Esophagus muscularis mucosa (tissue), 4 donors: ENCODE measurements around the gene CLIC4. TPM values are rescaled to one million over a fixed set of nuclear protein-coding genes. Genes with fewer than 3 reads are reported as not detected.
A peak's percentile ranks its signal among the peaks of the same experiment; 100 is the strongest.

Source experiments
- DNase-seq: peaks from one replicate; pipeline ENCODE4 v3.0.0-alpha.2; 2017; ENCODE audit errors: extremely low spot score
- H3K27ac ChIP-seq, 4 donors: fragments of 200-600 bp; sonication (generic); replicated peaks in 1 of 4; 1 replicate in 3 of 4; 2 replicates in 1 of 4; pipeline ENCODE4 v1.5.1; 2016 to 2019; ENCODE audit warnings: mild to moderate bottlenecking in 1 of 4
- H3K27me3 ChIP-seq, 4 donors: fragments of 200-600 bp; sonication (generic); one replicate each; pipeline versions ENCODE4 v1.5.1 to v1.6.0; 2016 to 2019
- H3K36me3 ChIP-seq, 4 donors: fragments of 200-600 bp; sonication (generic); one replicate each; pipeline ENCODE4 v1.5.1; 2016 to 2019
- H3K4me1 ChIP-seq, 4 donors: fragments of 200-600 bp; sonication (generic); one replicate each; pipeline ENCODE4 v1.5.1; 2016 to 2019
- H3K4me3 ChIP-seq, 4 donors: fragments of 200-600 bp; sonication (generic); 1 replicate in 2 of 4; 2 replicates in 2 of 4; pipeline ENCODE4 v1.5.1; 2016 to 2019; ENCODE audit warnings: mild to moderate bottlenecking in 4 of 4, moderate library complexity in 1 of 4
- H3K9me3 ChIP-seq, 4 donors: fragments of 200-600 bp; sonication (generic); 1 replicate in 3 of 4; 2 replicates in 1 of 4; pipeline ENCODE4 v1.5.1; 2016 to 2019
- CTCF ChIP-seq, 3 experiments: fragments of 200-600 bp in 2 of 3; fragments of 450-650 bp in 1 of 3; sonication (generic) in 2 of 3; IDR thresholded peaks; one replicate each; pipeline ENCODE4 v1.5.1; 2017 to 2019; ENCODE audit warnings: antibody characterized with exemption in 3 of 3, mild to moderate bottlenecking in 2 of 3, moderate library complexity in 1 of 3
- EP300 ChIP-seq: sonication (generic); formaldehyde crosslinking; IDR thresholded peaks from one replicate; pipeline ENCODE4 v1.6.1; 2017; ENCODE audit warnings: antibody characterized with exemption
- POLR2A ChIP-seq: fragments of 450-650 bp; IDR thresholded peaks from one replicate; pipeline ENCODE4 v1.6.1; 2017; ENCODE audit warnings: antibody characterized with exemption, moderate library complexity, mild to moderate bottlenecking, low read depth
- POLR2AphosphoS5 ChIP-seq, 2 donors: sonication (generic); formaldehyde crosslinking; IDR thresholded peaks; one replicate each; pipeline ENCODE4 v1.6.1; 2017; ENCODE audit warnings: antibody characterized with exemption in 2 of 2
- WGBS: methylation state at CpG from one replicate; pipeline ENCODE4 v1.1.5; 2018; 5-methylcytosine and 5-hydroxymethylcytosine counted together
- intact Hi-C: fragments of 100-400 bp; cut with DNase I; formaldehyde crosslinking; loops from one replicate; pipeline ENCODE4 v1.15.1; 2023
- total RNA-seq, 4 donors: library from RNA; depleted of rRNA; stranded (reverse); fragments of >200 nt; gene quantifications; one replicate each; pipeline versions ENCODE4 v1.1.0 to v1.2.1, GENCODE V29; 2016

Gene CLIC4
- total RNA-seq, 4 donors from 2014 or later, result 375 to 606 (median 595) TPM

GRCh38 chr1:24868016-24868875, 123.0 kb downstream of the CLIC4 start:
- peak; percentile 74 for DNase-seq
- Histone ChIP-seq H3K36me3 (no peaks in the 10 kb centered on the region), H3K27me3 (peaks cover 0 to 69% (median 2%) of the 10 kb centered on the region in 4 donors), H3K4me3 (no peak overlapping the region), H3K9me3 (no peaks in the 10 kb centered on the region), H3K27ac (no peak overlapping the region), H3K4me1 (no peaks in the 10 kb centered on the region)
- TF ChIP-seq EP300 (no peak), CTCF (IDR thresholded peaks at IDR 0.05) (no peak), POLR2A (no peak), POLR2AphosphoS5 (IDR thresholded peaks at IDR 0.05) (no peak)
- 83% methylated on average over 17 of the region's 22 CpGs for WGBS
- intact Hi-C loops, result no loop called here

DNA sequence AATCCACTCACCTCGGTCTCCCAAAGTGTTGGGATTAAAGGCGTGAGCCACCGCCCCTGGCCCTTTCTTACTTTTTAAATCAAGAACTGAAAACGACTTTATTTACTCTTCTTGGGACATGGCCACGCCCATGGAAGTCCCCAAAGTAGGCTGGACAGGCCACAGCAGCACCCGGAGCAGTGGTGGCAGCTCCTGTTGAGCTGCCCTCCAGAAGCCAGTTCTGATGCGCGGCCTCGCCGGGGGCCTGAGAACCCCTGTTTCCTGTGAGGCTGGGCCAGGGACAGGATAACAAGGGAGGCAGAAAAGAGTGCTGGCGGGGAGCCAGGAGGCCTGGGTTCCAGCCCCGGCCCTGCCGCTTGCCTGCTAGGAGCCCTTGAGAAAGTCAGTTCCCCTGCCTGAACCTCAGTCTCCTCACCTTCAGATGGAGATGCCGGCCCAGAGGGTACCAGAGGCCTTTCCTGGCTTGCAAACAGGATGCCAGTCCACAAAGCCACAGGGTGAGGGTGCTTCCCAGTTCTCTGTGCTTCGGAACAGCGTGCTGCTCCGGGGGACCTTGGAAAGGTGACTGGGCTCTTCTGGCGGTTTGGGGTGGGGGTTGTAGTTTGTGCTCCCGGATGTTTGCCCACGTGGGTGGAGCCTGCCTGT, 125.4 kb downstream of the CLIC4 start:
- Histone ChIP-seq H3K4me3 (no peak overlapping the region), H3K27me3 (peaks cover 0 to 52% (median 2%) of the 10 kb centered on the region in 4 donors), H3K27ac (no peak overlapping the region), H3K36me3 (no peaks in the 10 kb centered on the region), H3K9me3 (no peaks in the 10 kb centered on the region), H3K4me1 (no peaks in the 10 kb centered on the region)
- 61% methylated on average over 20 of the region's 20 CpGs for WGBS
- TF ChIP-seq POLR2A (no peak), CTCF (IDR thresholded peaks at IDR 0.05) (no peak), EP300 (no peak), POLR2AphosphoS5 (IDR thresholded peaks at IDR 0.05) (no peak)
- intact Hi-C loops, result no loop called here
- no peak for DNase-seq

DNA sequence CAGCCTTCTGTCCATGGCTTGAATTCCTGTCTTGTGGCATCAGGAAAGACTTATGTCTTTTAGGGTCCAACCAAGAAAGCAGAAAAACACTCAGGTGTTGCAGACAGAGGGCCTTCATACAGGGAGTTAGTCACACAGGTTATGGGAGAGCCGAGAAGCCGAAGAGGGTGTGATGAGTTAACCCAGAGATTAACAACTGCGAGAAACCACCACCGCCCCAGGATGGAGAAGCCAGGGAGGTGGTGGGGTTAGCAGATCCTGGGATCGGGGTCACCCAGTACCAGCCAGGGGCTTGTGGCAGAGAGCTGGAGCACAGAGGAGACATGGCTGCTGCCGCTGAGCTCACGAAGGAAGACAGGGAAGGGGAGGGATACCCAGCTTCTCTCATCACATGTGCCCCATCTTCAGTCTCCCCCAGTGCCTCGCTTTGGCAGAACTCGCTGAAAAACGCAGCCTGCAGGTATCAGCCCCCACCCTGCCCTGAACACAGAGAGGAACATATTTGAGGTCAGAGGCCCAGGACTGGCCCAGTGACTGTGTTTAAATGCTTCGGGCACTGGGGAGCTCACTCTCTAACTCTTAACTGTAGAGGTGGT, 126.2 kb downstream of the CLIC4 start:
- Histone ChIP-seq H3K27me3 (peaks cover 0 to 45% (median 2%) of the 10 kb centered on the region in 4 donors), H3K4me1 (no peaks in the 10 kb centered on the region), H3K36me3 (no peaks in the 10 kb centered on the region), H3K4me3 (no peak overlapping the region), H3K9me3 (no peaks in the 10 kb centered on the region), H3K27ac (no peak overlapping the region)
- no peak for TF ChIP-seq POLR2AphosphoS5 (IDR thresholded peaks at IDR 0.05)
- TF ChIP-seq CTCF (IDR thresholded peaks at IDR 0.05), result no peak
- no peak for TF ChIP-seq EP300
- DNase-seq, result no peak
- intact Hi-C loops, result no loop called here
- 86% methylated on average over 11 of the region's 11 CpGs for WGBS

- H3K27me3 ChIP-seq, result peaks cover 0 to 37% (median 0%) of the 10 kb centered on the region in 4 donors
- no peaks in the 10 kb centered on the region for H3K4me1 ChIP-seq
- DNase-seq, result no peak
- TF ChIP-seq POLR2A (no peak), EP300 (no peak), CTCF (IDR thresholded peaks at IDR 0.05) (no peak), POLR2AphosphoS5 (IDR thresholded peaks at IDR 0.05) (no peak)
- H3K27ac ChIP-seq, result no peak overlapping the region
- H3K36me3 ChIP-seq, result no peaks in the 10 kb centered on the region
- no peaks in the 10 kb centered on the region for H3K9me3 ChIP-seq
- intact Hi-C loops, result no loop called here
- WGBS, result 84% methylated on average over 19 of the region's 19 CpGs
- no peak overlapping the region for H3K4me3 ChIP-seq
These were observed 127.0 kb downstream of the CLIC4 start for GRCh38 chr1:24872061-24872850.
